ENCODE results near the gene ZNF462.
A peak's percentile ranks its signal among the peaks of the same experiment; 100 is the strongest.

Gene ZNF462

GRCh38 chr9:106864373-106865143, 1.6 kb downstream of the ZNF462 start:
- no peak for DNase-seq

- DNase-seq: no peak
Measured at GRCh38 chr9:106866243-106866642, 3.3 kb downstream of the ZNF462 start.

GRCh38 chr9:106867286-106867685, 4.3 kb downstream of the ZNF462 start:
- no peak for DNase-seq

DNA sequence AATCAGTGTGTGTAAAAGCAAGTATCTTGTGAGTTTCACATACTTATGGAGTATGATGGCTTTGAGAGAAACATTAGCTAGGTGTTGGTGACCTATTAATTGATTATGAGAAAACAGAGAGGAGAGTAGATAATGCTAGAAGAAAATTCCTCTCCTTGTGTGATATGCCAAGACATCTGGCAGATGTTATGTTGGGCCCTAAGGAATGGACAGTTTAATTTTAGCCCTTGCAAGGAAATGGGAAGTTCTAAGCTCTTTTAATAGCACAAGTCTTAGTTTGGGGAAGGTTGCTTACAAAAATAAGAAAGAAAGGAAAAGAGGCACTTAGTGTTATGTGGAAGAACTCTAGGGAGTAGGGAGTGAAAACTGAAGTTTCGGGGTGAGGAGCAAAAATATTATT, 5.1 kb downstream of the ZNF462 start:
- DNase-seq: no peak

DNA sequence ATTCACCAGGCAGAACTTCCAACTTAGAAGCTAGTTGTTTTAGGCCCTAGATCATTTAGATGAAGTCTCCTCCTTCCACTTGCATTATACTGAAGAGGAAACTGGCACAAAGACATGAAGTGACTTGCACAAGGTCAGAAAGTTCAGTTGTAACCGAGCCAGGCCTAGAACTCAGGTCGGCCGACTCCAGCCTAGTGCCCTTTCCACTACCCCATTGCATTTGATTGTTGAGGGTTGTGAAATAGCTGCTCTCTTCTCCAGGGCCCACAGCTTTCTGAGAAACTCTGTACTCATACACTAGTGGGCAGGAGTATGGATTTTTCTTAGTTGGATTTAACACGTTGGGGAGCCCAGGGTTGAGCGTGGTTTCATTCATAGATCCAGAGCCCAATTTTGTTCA, 5.6 kb downstream of the ZNF462 start:
- DNase-seq: no peak

DNA sequence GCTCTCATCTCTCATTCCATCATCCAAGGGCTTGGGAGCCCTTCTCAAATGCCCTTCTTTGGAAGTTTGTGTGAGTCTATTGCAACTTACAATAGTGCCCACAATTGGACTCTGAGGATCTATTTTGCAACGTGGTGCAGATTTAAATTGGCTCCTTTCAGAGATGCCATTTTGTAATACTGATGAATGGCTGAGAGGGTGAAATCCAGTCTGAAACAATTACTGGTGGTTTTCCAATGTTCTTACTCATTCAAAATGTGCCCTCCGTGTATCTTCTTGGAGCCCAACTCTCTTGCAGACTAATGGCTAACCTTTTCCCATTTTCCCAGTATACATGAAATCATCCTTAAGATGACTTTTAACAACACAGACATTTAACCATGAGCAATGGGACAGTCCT, 6.1 kb downstream of the ZNF462 start:
- DNase-seq: no peak

DNA sequence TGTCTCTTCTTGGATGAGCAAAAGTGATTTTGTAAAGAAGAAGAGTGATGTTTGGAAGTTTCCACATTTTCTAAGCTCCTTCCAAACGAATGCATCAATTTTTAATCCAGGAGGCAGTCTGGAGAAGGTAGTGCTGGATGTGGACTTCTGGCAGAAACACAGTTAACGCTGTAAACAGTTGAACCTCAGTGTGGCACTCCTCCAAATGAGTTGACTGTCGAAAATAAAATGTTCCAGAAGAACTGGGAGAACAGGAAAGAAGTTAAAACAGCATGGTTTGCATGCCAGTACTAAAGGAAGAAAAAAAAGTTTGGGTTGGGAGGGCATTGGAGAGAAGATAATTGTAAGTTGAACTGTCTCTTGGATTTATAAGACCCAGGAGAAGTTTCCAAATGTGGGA, 6.5 kb downstream of the ZNF462 start:
- DNase-seq: no peak

- no peak for DNase-seq
Measured at GRCh38 chr9:106872641-106873040, 9.7 kb downstream of the ZNF462 start.

DNA sequence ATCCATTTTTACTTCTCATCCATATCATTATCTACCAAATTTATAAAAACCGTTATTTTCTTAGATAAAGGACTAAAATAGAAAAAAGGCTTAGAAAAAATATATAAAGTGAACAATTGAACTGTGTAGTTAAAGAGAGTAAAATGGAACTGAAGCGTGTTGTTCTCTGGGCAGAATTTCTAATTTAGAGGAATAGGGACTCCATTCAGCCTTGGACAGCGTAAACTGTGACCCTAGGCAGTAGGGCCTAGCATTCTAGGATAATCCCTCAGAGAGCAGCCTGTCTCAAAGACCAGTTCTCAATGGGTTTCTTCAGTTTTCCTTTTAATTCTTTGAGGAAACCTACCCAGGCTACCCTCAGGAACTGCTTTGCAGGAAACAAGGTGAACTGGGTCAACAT, 11.1 kb downstream of the ZNF462 start:
- no peak for DNase-seq

- no peak for DNase-seq
Measured at GRCh38 chr9:106874652-106875051, 11.7 kb downstream of the ZNF462 start.

DNA sequence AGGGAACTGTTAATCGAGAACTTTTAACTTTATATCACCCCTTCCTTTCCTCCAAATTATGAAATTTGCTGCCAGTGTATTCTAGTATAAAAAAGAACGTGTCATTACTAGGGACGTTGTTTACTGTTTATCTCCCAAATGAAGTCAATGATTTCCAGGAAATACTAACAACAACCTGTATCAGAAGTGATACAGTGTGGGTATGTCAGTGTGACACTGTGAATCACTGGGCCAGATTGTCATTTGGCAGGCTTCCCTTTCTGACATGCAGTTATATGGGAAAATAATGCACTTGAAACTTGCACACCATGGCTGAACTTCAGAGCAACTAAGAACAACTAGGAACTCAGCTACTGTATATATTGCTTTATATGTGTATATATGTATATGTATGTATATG, 12.6 kb downstream of the ZNF462 start:
- DNase-seq: no peak

GRCh38 chr9:106877345-106877744, 14.4 kb downstream of the ZNF462 start:
- no peak for DNase-seq

- DNase-seq: no peak
Measured at GRCh38 chr9:106878081-106878837, 15.3 kb downstream of the ZNF462 start.

- DNase-seq: peak; percentile 51
Measured at GRCh38 chr9:106878934-106879333, 16.0 kb downstream of the ZNF462 start.

GRCh38 chr9:106879439-106879882, 16.5 kb downstream of the ZNF462 start:
- no peak for DNase-seq

GRCh38 chr9:106880081-106880480, 17.1 kb downstream of the ZNF462 start:
- no peak for DNase-seq

- DNase-seq: no peak
Measured at GRCh38 chr9:106880863-106881262, 17.9 kb downstream of the ZNF462 start.

DNA sequence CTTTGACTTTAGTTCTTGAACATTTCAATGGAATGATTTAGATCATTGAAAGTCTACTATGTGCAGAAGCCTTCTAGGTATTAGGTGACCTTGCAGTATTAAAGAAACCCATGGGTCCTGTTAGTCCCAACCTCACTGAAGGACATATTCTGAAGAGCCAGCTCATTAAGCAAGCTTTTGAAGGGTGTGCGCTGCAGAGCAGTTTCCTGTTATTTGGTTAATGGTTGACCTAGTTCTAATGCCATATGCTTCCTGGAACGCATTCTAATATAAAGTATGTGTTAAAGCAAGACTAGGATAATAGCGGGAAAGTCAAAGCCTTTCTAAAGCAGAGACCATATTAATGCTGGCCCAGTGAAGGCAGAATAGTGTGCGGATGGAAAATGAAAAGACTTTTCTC, 20.1 kb downstream of the ZNF462 start:
- DNase-seq: no peak

- no peak for DNase-seq
Measured at GRCh38 chr9:106883626-106884190, 20.7 kb downstream of the ZNF462 start.

DNA sequence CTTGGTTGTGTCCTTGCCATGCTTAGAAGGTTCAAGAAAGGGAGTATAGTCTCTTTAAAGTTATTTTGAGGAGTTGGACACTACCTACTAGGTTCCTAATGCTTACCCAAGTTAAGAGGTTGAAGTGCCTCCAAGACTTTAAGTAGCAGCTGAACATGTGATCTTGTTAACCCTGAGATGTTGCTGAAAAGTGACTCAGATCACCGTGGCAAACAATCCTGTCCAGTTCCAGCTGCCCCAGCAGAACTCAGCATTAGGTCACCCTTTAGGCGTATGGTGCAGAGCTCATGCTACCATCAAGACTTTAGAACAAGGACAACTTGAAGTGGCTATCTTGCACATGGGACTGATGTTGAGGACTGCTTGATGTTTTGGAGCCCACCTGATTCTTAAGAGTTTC, 22.5 kb downstream of the ZNF462 start:
- no peak for DNase-seq

DNA sequence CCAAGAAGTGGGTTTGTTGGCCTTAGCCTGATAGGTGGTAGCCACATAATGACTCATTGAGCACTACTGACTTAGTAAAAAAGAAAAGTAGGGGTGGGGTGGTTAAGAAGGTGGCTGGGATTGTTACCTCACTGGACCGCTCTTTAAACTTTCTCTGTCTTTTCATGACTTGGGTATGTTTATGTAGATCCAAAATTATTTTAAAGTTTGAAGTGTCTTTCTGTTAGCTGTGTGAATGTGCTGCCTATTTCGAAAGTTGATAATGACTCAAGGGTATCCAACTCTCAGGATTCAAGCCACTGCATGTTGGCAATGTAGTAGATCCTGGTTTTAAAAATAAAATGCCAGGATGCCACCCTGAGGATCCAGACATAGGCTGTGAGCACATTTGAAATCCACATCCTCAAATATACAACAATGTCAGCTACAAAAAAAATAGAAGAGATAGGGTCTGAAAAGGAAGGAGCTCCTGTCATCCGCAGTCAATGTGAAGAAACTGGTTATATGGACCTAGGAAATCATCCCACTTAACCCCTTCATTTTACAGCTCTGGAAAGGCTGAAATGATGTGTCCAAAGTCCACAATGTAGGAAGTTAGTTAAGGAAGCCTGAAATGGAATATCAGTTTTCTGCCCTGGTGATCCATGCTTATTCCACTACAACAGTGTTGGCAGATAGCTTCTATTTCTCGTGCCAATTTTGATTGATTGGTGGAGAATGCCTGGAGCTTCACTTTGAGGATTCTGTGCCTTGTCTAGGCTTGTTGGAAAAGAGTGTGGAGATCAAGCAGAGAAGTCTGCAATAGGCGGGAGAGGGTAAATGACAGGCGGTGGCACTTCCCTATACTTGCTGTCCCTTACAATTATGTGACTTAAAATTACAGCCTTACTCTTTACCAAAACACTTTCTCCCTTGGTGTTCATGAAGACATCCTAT, 23.4 kb downstream of the ZNF462 start:
- no peak for DNase-seq

DNA sequence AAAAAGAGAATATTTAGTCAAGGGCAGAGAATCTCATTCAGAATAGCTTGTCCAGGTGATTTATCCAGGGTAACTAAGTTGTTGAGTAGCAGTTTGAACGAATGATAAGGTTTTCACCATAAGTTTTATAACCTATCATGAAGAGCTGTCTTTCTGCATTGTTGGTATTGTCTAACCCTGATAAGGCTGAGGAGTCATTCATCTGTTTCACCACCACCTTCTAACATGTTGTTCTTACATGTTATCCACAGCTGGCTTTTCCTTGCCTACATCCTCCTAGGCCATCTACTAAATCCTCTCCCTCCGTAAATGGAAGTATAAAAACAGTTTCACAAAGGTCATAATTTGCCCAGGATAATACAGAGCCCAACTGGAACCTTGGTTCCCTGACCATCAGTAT, 24.1 kb downstream of the ZNF462 start:
- DNase-seq: no peak

- DNase-seq: no peak
Measured at GRCh38 chr9:106889061-106889590, 26.2 kb downstream of the ZNF462 start.
